H1 (cell line): Measurements from ENCODE around the gene MBP.
"Not testable (repeated sequence)": the region's sequence is repeated elsewhere in the genome, so short reads cannot be mapped to it uniquely, and the experiment has no call there.

Source experiments
- SRF ChIP-seq: IDR thresholded peaks from 2 replicates; pipeline ENCODE4 v1.6.1; 2011; ENCODE audit warnings: mild to moderate bottlenecking, low read depth, low read length, moderate library complexity
- USF2 ChIP-seq: IDR thresholded peaks from 2 replicates; pipeline ENCODE4 v1.6.1; 2011; ENCODE audit warnings: low read length, improper control_type of control experiment

GRCh38 chr18:76944346-76944745 is 188.2 kb downstream of the MBP start:
- not testable (repeated sequence) for TF ChIP-seq USF2, SRF
